NT2/D1 (cell line): Measurements from ENCODE around the gene MS4A12.
"Not testable (repeated sequence)": the region's sequence is repeated elsewhere in the genome, so short reads cannot be mapped to it uniquely, and the experiment has no call there.

Experiments
- YY1 ChIP-seq: IDR thresholded peaks from 2 replicates; pipeline ENCODE4 v1.6.1; 2011; ENCODE audit not compliant: insufficient read length, insufficient read depth
- ZNF274 ChIP-seq: IDR thresholded peaks from 2 replicates; pipeline ENCODE4 v1.6.1; 2011; ENCODE audit warnings: mild to moderate bottlenecking, low read depth, low read length

DNA sequence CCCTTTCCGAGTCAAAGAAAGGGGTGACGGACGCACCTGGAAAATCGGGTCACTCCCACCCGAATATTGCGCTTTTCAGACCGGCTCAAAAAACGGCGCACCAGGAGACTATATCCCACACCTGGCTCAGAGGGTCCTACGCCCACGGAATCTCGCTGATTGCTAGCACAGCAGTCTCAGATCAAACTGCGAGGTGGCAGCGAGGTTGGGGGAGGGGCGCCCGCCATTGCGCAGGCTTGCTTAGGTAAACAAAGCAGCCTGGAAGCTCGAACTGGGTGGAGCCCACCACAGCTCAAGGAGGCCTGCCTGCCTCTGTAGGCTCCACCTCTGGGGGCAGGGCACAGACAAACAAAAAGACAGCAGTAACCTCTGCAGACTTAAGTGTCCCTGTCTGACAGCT is 39.8 kb downstream of the MS4A12 start:
- TF ChIP-seq YY1, ZNF274: not testable (repeated sequence)
